GM18511 (cell line): Measurements from ENCODE around the gene PSMD9.
A peak's percentile ranks its signal among the peaks of the same experiment; 100 is the strongest.
"Not testable (repeated sequence)": the region's sequence is repeated elsewhere in the genome, so short reads cannot be mapped to it uniquely, and the experiment has no call there.

Experiments used
- ATAC-seq: cut with Tn5 transposase; IDR thresholded peaks from one replicate; pipeline ENCODE4 v1.9.1; 2021; ENCODE audit warnings: mild to moderate bottlenecking, moderate library complexity; ENCODE audit not compliant: unreplicated experiment

PSMD9 gene

GRCh38 chr12:121872546-121873215 lies 15.9 kb upstream of the PSMD9 start:
- no peak for ATAC-seq

- ATAC-seq: no peak
Measured at GRCh38 chr12:121873216-121873569, 15.4 kb upstream of the PSMD9 start.

GRCh38 chr12:121874071-121874470 lies 14.5 kb upstream of the PSMD9 start:
- ATAC-seq: no peak

GRCh38 chr12:121875582-121875981 lies 13.0 kb upstream of the PSMD9 start:
- ATAC-seq: no peak

GRCh38 chr12:121876080-121876447 lies 12.5 kb upstream of the PSMD9 start:
- ATAC-seq: not testable (repeated sequence)

GRCh38 chr12:121883315-121883660 lies 5.3 kb upstream of the PSMD9 start:
- no peak for ATAC-seq

- not testable (repeated sequence) for ATAC-seq
Measured at GRCh38 chr12:121885129-121885528, 3.5 kb upstream of the PSMD9 start.

- no peak for ATAC-seq
Measured at GRCh38 chr12:121888083-121888477, 510 bp upstream of the PSMD9 start.

- no peak for ATAC-seq
Measured at GRCh38 chr12:121889274-121889624, 659 bp downstream of the PSMD9 start.

- not testable (repeated sequence) for ATAC-seq
Measured at GRCh38 chr12:121889661-121890060, 1.1 kb downstream of the PSMD9 start.

GRCh38 chr12:121892673-121893561 lies 4.3 kb downstream of the PSMD9 start:
- no peak for ATAC-seq

- no peak for ATAC-seq
Measured at GRCh38 chr12:121893961-121894460, 5.4 kb downstream of the PSMD9 start.

- no peak for ATAC-seq
Measured at GRCh38 chr12:121894633-121895032, 6.0 kb downstream of the PSMD9 start.

GRCh38 chr12:121898287-121898686 lies 9.7 kb downstream of the PSMD9 start:
- ATAC-seq: no peak

- ATAC-seq: no peak
Measured at GRCh38 chr12:121899590-121899989, 11.0 kb downstream of the PSMD9 start.

- ATAC-seq: no peak
Measured at GRCh38 chr12:121903202-121903601, 14.6 kb downstream of the PSMD9 start.

GRCh38 chr12:121905746-121906145 lies 17.2 kb downstream of the PSMD9 start:
- ATAC-seq: no peak

- no peak for ATAC-seq
Measured at GRCh38 chr12:121908702-121909101, 20.1 kb downstream of the PSMD9 start.

- peak; percentile 52 for ATAC-seq
Measured at GRCh38 chr12:121911824-121912585, 23.4 kb downstream of the PSMD9 start.

GRCh38 chr12:121915841-121916321 lies 27.3 kb downstream of the PSMD9 start:
- no peak for ATAC-seq

- ATAC-seq: no peak
Measured at GRCh38 chr12:121916719-121917118, 28.1 kb downstream of the PSMD9 start.
